IMR-90 (cell line): ENCODE data around the gene CYB5RL. TPM values are rescaled to one million over a fixed set of nuclear protein-coding genes. Genes with fewer than 3 reads are reported as not detected.

Experiments
- ATAC-seq: fragments of 200-7000 bp; cut with Tn5 transposase; 2 replicates; pipeline ENCODE4 v1.9.1; 2020; ENCODE audit warnings: low read depth, mild to moderate bottlenecking, moderate library complexity
- BruUV-seq: library from RNA; stranded (reverse); fragments of 400-500 nt; replicated peaks from 2 replicates; lab custom pipeline; 2021; lab: Mats Ljungman, UMichigan
- CTCF ChIA-PET: fragments of 300-600 bp; formaldehyde crosslinking; extraction: SDS; loops from one replicate; lab custom pipeline; 2021; ENCODE audit warnings: antibody characterized with exemption; lab: Yijun Ruan, JAX
- POLR2A ChIA-PET: fragments of 300-600 bp; sonication (Branson Sonifier 250); formaldehyde crosslinking; loops from one replicate; lab custom pipeline; 2022; ENCODE audit warnings: antibody characterized with exemption; ENCODE audit not compliant: unreplicated experiment; lab: Charles Lee
- DNase-seq: peaks from one replicate; pipeline ENCODE4 v3.0.0; 2013
- H2AFZ ChIP-seq: replicated peaks from 2 replicates; pipeline ENCODE3; 2013; ENCODE audit warnings: low read length, mild to moderate bottlenecking; ENCODE audit not compliant: poor library complexity
- H2AK5ac ChIP-seq: 2 replicates; pipeline ENCODE4 v1.6.1; 2013; ENCODE audit warnings: low read depth, low read length, inconsistent platforms
- H2AK9ac ChIP-seq: replicated peaks from 2 replicates; pipeline ENCODE3; 2013; ENCODE audit warnings: mild to moderate bottlenecking, low read depth, low read length, moderate library complexity; ENCODE audit not compliant: poor library complexity
- H2BK120ac ChIP-seq: 2 replicates; pipeline ENCODE4 v1.6.1; 2013; ENCODE audit warnings: low read depth, low read length, inconsistent platforms
- H2BK15ac ChIP-seq: 3 replicates; pipeline ENCODE4 v1.6.1; 2013; ENCODE audit warnings: low read depth, low read length, inconsistent platforms
- H2BK20ac ChIP-seq: 2 replicates; pipeline ENCODE4 v1.6.1; 2013; ENCODE audit warnings: low read depth, mild to moderate bottlenecking, inconsistent platforms, low read length, moderate library complexity
- H2BK5ac ChIP-seq: 2 replicates; pipeline ENCODE4 v1.6.1; 2013; ENCODE audit warnings: mild to moderate bottlenecking, low read depth, low read length, inconsistent platforms; ENCODE audit not compliant: poor library complexity, severe bottlenecking
- H3K14ac ChIP-seq: replicated peaks from 2 replicates; pipeline ENCODE4 v1.6.1; 2013; ENCODE audit warnings: low read depth, low read length, inconsistent platforms
- H3K18ac ChIP-seq: 2 replicates; pipeline ENCODE4 v1.6.1; 2013; ENCODE audit warnings: low read depth, low read length, control low read depth
- H3K23ac ChIP-seq: 2 replicates; pipeline ENCODE4 v1.6.1; 2013; ENCODE audit warnings: low read depth, low read length, inconsistent platforms
- H3K27ac ChIP-seq: 2 replicates; pipeline ENCODE4 v1.5.1; 2013; ENCODE audit warnings: mild to moderate bottlenecking, control low read depth, low read length; ENCODE audit not compliant: insufficient read depth
- H3K27me3 ChIP-seq: 2 replicates; pipeline ENCODE4 v1.6.1; 2013; ENCODE audit warnings: low read length; ENCODE audit not compliant: control insufficient read depth, insufficient read depth
- H3K36me3 ChIP-seq: 2 replicates; pipeline ENCODE4 v1.6.1; 2013; ENCODE audit warnings: low read length, mixed read lengths; ENCODE audit not compliant: control insufficient read depth, insufficient read depth
- H3K4ac ChIP-seq: 2 replicates; pipeline ENCODE4 v1.6.1; 2013; ENCODE audit warnings: low read depth, low read length, inconsistent platforms
- H3K4me1 ChIP-seq: 2 replicates; pipeline ENCODE4 v1.6.1; 2013; ENCODE audit warnings: low read length, mixed read lengths; ENCODE audit not compliant: control insufficient read depth, insufficient read depth
- H3K4me2 ChIP-seq: 2 replicates; pipeline ENCODE4 v1.6.1; 2013; ENCODE audit warnings: low read depth, mild to moderate bottlenecking, control low read depth, low read length, moderate library complexity
- H3K4me3 ChIP-seq: 2 replicates; pipeline ENCODE4 v1.5.1; 2013; ENCODE audit warnings: low read depth, mild to moderate bottlenecking, control low read depth, low read length, moderate library complexity; ENCODE audit not compliant: insufficient read depth
- H3K56ac ChIP-seq: 2 replicates; pipeline ENCODE4 v1.6.1; 2013; ENCODE audit warnings: low read length, inconsistent platforms; ENCODE audit not compliant: insufficient read depth; ENCODE audit errors: extremely low read depth
- H3K79me1 ChIP-seq, 2 experiments: 2 replicates each; pipeline ENCODE4 v1.6.1; 2013; ENCODE audit warnings: low read length in 2 of 2, inconsistent platforms in 1 of 2, low read depth in 1 of 2
- H3K9ac ChIP-seq: 2 replicates; pipeline ENCODE4 v1.6.1; 2013; ENCODE audit warnings: low read depth, low read length, control low read depth
- H3K9me1 ChIP-seq: 2 replicates; pipeline ENCODE4 v1.6.1; 2013; ENCODE audit warnings: low read length, inconsistent platforms; ENCODE audit not compliant: insufficient read depth
- H3K9me3 ChIP-seq: 2 replicates; pipeline ENCODE4 v1.6.1; 2013; ENCODE audit warnings: low read length; ENCODE audit not compliant: control insufficient read depth, insufficient read depth
- H4K20me1 ChIP-seq: 2 replicates; pipeline ENCODE4 v1.6.1; 2013; ENCODE audit warnings: low read length, inconsistent platforms; ENCODE audit not compliant: insufficient read depth
- H4K5ac ChIP-seq: 2 replicates; pipeline ENCODE4 v1.6.1; 2013; ENCODE audit warnings: mild to moderate bottlenecking, low read depth, low read length, control low read depth
- H4K8ac ChIP-seq, 2 experiments: 2 replicates each; pipeline ENCODE4 v1.6.1; 2013; ENCODE audit warnings: low read depth in 2 of 2, low read length in 2 of 2, control low read depth in 1 of 2, inconsistent platforms in 1 of 2
- H4K91ac ChIP-seq: 2 replicates; pipeline ENCODE4 v1.6.1; 2013; ENCODE audit warnings: low read depth, low read length, inconsistent platforms; ENCODE audit not compliant: insufficient read depth
- BHLHE40 ChIP-seq: fragments of 150-350 bp; IDR thresholded peaks from 2 replicates; pipeline ENCODE4 v1.6.1; 2016; ENCODE audit warnings: mild to moderate bottlenecking, low read depth, low read length
- CHD1 ChIP-seq: IDR thresholded peaks from 2 replicates; pipeline ENCODE4 v1.6.1; 2012; ENCODE audit warnings: low read depth, low read length, improper control_type of control experiment
- MAFK ChIP-seq: IDR thresholded peaks from 2 replicates; pipeline ENCODE4 v1.6.1; 2012; ENCODE audit warnings: low read depth, low read length, improper control_type of control experiment
- MAZ ChIP-seq: IDR thresholded peaks from 2 replicates; pipeline ENCODE4 v1.6.1; 2012; ENCODE audit warnings: low read depth, mild to moderate bottlenecking, low read length, improper control_type of control experiment, moderate library complexity, borderline replicate concordance
- MXI1 ChIP-seq: IDR thresholded peaks from 2 replicates; pipeline ENCODE4 v1.6.1; 2012; ENCODE audit warnings: low read depth, mild to moderate bottlenecking, low read length, moderate library complexity, borderline replicate concordance
- NFE2L2 ChIP-seq: fragments of 150-350 bp; IDR thresholded peaks from 2 replicates; pipeline ENCODE4 v1.6.1; 2016; ENCODE audit warnings: low read depth, mild to moderate bottlenecking, low read length
- POLR2A ChIP-seq: IDR thresholded peaks from 2 replicates; pipeline ENCODE4 v1.6.1; 2012; ENCODE audit warnings: mild to moderate bottlenecking, low read depth, low read length
- RCOR1 ChIP-seq: IDR thresholded peaks from 2 replicates; pipeline ENCODE4 v1.6.1; 2012; ENCODE audit warnings: mild to moderate bottlenecking, low read length, improper control_type of control experiment; ENCODE audit not compliant: insufficient replicate concordance
- SMC3 ChIP-seq: fragments of 150-350 bp; IDR thresholded peaks from 2 replicates; pipeline ENCODE4 v1.6.1; 2016; ENCODE audit warnings: low read depth, mild to moderate bottlenecking, antibody characterized with exemption, low read length, moderate library complexity
- WGBS, 2 experiments: methylation state at CpG; one replicate each; pipeline versions ENCODE4 v1.1.5 to v1.1.7; 2013; ENCODE audit warnings: missing lambda C conversion rate in 2 of 2; ENCODE audit not compliant: insufficient read length in 1 of 2; ENCODE audit errors: extremely low coverage in 2 of 2; 5-methylcytosine and 5-hydroxymethylcytosine counted together
- dilution Hi-C: fragments of 300-500 bp; cut with HindIII; formaldehyde crosslinking; loops from one replicate; pipeline ENCODE4 v1.14.3; 2018; ENCODE audit warnings: low sequenced_read_pairs; ENCODE audit not compliant: unreplicated experiment
- in situ Hi-C: fragments of 300-500 bp; cut with MboI; formaldehyde crosslinking; loops from 3 replicates; pipeline ENCODE4 v1.14.3; 2019; ENCODE audit warnings: low sequenced_read_pairs, inconsistent platforms, mixed read lengths
- intact Hi-C: fragments of 100-400 bp; cut with micrococcal nuclease; formaldehyde crosslinking; loops from 2 replicates; pipeline ENCODE4 v1.10.0; 2022
- polyA plus RNA-seq, 3 experiments: library from polyadenylated mRNA; depleted of rRNA; stranded (reverse); fragments of >200 nt; gene quantifications; 2 replicates each; pipeline ENCODE4 v1.2.3, GENCODE V29; 2012; ENCODE audit warnings: low replicate concordance in 1 of 3
- total RNA-seq: library from RNA; depleted of rRNA; stranded (reverse); fragments of >200 nt; gene quantifications from 2 replicates; pipeline ENCODE4 v1.2.3, GENCODE V29; 2012
- TF ChIP-seq, protein P1 (sequence below): fragments of 150-350 bp; IDR thresholded peaks from 2 replicates; pipeline ENCODE4 v1.6.1; 2017; ENCODE audit warnings: mild to moderate bottlenecking, antibody characterized with exemption, low read length, low read depth
- TF ChIP-seq, protein P2 (sequence below): fragments of 150-350 bp; IDR thresholded peaks from 2 replicates; pipeline ENCODE4 v1.6.1; 2016; ENCODE audit warnings: low read depth, mild to moderate bottlenecking, low read length, moderate library complexity, borderline replicate concordance

CYB5RL gene
- total and polyA plus RNA-seq, 2 of the 4 experiments (the other 2 are of a cell fraction): 3.8 to 4.3 TPM

- TF ChIP-seq, protein P1, sequence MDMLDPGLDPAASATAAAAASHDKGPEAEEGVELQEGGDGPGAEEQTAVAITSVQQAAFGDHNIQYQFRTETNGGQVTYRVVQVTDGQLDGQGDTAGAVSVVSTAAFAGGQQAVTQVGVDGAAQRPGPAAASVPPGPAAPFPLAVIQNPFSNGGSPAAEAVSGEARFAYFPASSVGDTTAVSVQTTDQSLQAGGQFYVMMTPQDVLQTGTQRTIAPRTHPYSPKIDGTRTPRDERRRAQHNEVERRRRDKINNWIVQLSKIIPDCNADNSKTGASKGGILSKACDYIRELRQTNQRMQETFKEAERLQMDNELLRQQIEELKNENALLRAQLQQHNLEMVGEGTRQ: peak; percentile 32; the same call in 1 of the 2 replicates
- TF ChIP-seq MXI1: peak; percentile 78
Observed at GRCh38 chr1:54199765-54200518, at the start of gene CYB5RL, which contains the start of gene MRPL37 (continued).

DNA sequence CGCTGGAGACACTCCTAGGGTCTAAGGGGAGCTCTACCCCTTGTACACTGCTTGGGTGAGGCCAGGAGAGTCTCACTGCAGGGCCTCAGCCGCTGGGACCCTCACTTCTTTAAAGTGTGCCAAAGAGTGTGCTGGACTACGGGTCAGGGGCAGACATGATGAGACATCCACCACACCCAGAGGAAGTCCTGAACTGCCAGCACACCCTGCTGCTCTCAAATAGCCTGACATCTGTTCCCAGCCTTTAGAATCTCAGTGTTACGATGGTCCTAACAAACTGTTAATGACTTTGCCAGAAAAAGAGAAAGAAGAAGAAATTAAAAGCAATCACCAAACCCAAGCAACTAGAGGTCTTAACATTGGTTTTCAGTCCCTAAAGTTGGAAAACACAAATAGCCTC, 49.1 kb upstream of the CYB5RL start:
- Histone ChIP-seq H2AK9ac (no peak overlapping the region), H4K91ac (no peak overlapping the region), H3K79me1 (peaks cover 16 to 28% of the 10 kb centered on the region in 2 experiments; a peak in 3 of 4 replicates), H3K56ac (no peak overlapping the region), H3K9me3 (no peaks in the 10 kb centered on the region), H3K9me1 (peaks cover 20% of the 10 kb centered on the region), H2BK120ac (no peak overlapping the region), H3K27me3 (no peaks in the 10 kb centered on the region), H3K23ac (0 out of 2 replicates have a peak overlapping the region, but pooled peaks have one; percentile 15), H3K27ac (no peak overlapping the region), H3K14ac (no peak overlapping the region; the same call in 1 of the 2 replicates), H2AFZ (peak overlapping the region; percentile 46), H2BK5ac (no peak overlapping the region), H2BK20ac (no peak overlapping the region), H4K5ac (no peak overlapping the region), H2BK15ac (no peak overlapping the region), H3K4me3 (no peak overlapping the region), H2AK5ac (no peak overlapping the region; the same call in 1 of the 2 replicates), H3K9ac (no peak overlapping the region), H3K4ac (peak overlapping the region; percentile 29; the same call in 1 of the 2 replicates), H4K20me1 (peaks cover 9% of the 10 kb centered on the region; the same call in 1 of the 2 replicates), H4K8ac (no peak overlapping the region), H3K4me1 (peaks cover 13% of the 10 kb centered on the region), H3K18ac (no peak overlapping the region), H3K36me3 (peaks cover 49% of the 10 kb centered on the region), H3K4me2 (no peak overlapping the region)
- CTCF ChIA-PET: no interaction called here
- 100% methylated on average over 1 of the region's 4 CpGs; no CpG with 5 or more reads in 1 of the 2 experiments for WGBS, 2 experiments
- POLR2A ChIA-PET: no interaction called here
- intact Hi-C loops (no loop called here), in situ Hi-C loops (no loop called here), dilution Hi-C loops (no loop called here)
- ATAC-seq (no peak), DNase-seq (no peak)
- TF ChIP-seq SMC3 (no peak), POLR2A (no peak), CHD1 (no peak), RCOR1 (no peak), BHLHE40 (no peak), NFE2L2 (no peak), MAFK (no peak), MAZ (no peak)
- TF ChIP-seq, protein P2, sequence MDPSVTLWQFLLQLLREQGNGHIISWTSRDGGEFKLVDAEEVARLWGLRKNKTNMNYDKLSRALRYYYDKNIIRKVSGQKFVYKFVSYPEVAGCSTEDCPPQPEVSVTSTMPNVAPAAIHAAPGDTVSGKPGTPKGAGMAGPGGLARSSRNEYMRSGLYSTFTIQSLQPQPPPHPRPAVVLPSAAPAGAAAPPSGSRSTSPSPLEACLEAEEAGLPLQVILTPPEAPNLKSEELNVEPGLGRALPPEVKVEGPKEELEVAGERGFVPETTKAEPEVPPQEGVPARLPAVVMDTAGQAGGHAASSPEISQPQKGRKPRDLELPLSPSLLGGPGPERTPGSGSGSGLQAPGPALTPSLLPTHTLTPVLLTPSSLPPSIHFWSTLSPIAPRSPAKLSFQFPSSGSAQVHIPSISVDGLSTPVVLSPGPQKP: no peak
- TF ChIP-seq, protein P1: no peak
- BruUV-seq: no TSS peak
